GM23338 (cell line): ENCODE data around the gene PRR12.
A peak's percentile ranks its signal among the peaks of the same experiment; 100 is the strongest.

Experiments used
- CREB1 ChIP-seq: fragments of 250-450 bp; sonication (Bioruptor Pico); IDR thresholded peaks from 2 replicates; pipeline ENCODE4 v1.5.0; 2020; ENCODE audit warnings: low read depth, mild to moderate bottlenecking, moderate library complexity
- CTCF ChIP-seq, 2 experiments: fragments of 200-600 bp in 1 of 2; sonication (generic) in 1 of 2; conservative IDR thresholded peaks; 2 replicates each; pipeline versions ENCODE4 v1.5.1 to v1.6.1; 2016 to 2017; ENCODE audit warnings: antibody characterized with exemption in 2 of 2, low read depth in 2 of 2, mild to moderate bottlenecking in 2 of 2, moderate library complexity in 1 of 2
- EZH2 ChIP-seq: fragments of 200-600 bp; sonication (generic); IDR thresholded peaks from one replicate; pipeline ENCODE4 v1.8.0; 2017; ENCODE audit warnings: antibody characterized with exemption, mild to moderate bottlenecking, low read depth; ENCODE audit not compliant: unreplicated experiment
- POLR2AphosphoS5 ChIP-seq: IDR thresholded peaks from 2 replicates; pipeline ENCODE4 v1.6.1; 2016; ENCODE audit warnings: antibody characterized with exemption, low read depth
- REST ChIP-seq: IDR thresholded peaks from one replicate; pipeline ENCODE4 v1.6.1; 2018; ENCODE audit warnings: antibody characterized with exemption; ENCODE audit not compliant: unreplicated experiment

- peak; percentile 32 to 57 for TF ChIP-seq CTCF (conservative IDR thresholded peaks at IDR 0.05; ENCODE audit: low read depth in 2 of 2)
- TF ChIP-seq REST = no peak
- TF ChIP-seq POLR2AphosphoS5 = no peak
- no peak for TF ChIP-seq EZH2
- no peak for TF ChIP-seq CREB1
These were observed 19.8 kb upstream of the PRR12 start for GRCh38 chr19:49570997-49571676.
